ENCODE measurements around the gene CARD9. TPM values are rescaled to one million over a fixed set of nuclear protein-coding genes. Genes with fewer than 3 reads are reported as not detected.

The CARD9 gene
- polyA plus RNA-seq, 5 donors, result 0.69 to 1.7 (median 1.0) TPM

- no peak for DNase-seq
Observed at GRCh38 chr9:136336156-136336870, 37.2 kb downstream of the CARD9 start.

GRCh38 chr9:136335296-136336155 lies 37.9 kb downstream of the CARD9 start:
- no peak for DNase-seq

DNA sequence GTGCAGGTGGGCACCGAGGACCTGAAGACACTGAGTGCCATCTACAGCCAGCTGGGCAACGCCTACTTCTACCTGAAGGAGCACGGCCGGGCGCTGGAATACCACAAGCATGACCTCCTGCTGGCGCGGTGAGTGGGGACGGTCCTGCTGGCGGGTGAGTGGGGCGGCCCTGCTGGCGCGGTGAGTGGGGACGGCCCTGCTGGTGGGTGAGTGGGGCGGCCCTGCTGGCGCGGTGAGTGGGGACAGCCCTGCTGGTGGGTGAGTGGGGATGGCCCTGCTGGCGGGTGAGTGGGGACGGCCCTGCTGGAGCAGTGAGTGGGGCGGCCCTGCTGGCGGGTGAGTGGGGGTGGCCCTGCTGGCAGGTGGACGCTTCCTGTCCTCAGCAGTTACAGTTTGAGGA lies 38.9 kb downstream of the CARD9 start:
- no peak for DNase-seq

GRCh38 chr9:136333486-136333885 lies 40.0 kb downstream of the CARD9 start:
- no peak for DNase-seq

- no peak for DNase-seq
Observed at GRCh38 chr9:136333045-136333444, 40.4 kb downstream of the CARD9 start.

DNA sequence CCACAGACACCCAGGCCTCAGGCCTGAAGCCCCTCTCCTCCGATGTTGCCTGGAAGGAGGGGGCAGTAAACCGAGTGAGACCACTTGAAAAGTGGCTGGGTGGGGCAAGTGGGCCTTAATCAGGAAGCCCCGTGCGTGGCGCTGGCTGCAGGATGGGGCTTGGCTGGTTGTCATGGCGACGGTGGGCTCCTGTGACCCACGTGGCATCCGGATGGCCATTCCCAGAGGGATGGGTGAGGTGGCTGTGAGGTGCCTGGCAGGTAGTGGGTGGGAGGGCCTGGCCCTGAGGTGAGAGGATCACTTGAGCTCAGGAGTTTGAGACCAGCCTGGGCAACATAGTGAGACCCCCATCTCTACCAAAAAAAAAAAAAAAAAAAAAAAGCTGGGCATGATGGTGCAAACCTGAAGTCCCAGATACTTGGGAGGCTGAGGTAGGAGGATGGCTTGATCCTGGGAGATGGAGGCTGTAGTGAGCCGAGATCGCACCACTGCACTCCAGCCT lies 40.9 kb downstream of the CARD9 start:
- DNase-seq, result no peak

DNA sequence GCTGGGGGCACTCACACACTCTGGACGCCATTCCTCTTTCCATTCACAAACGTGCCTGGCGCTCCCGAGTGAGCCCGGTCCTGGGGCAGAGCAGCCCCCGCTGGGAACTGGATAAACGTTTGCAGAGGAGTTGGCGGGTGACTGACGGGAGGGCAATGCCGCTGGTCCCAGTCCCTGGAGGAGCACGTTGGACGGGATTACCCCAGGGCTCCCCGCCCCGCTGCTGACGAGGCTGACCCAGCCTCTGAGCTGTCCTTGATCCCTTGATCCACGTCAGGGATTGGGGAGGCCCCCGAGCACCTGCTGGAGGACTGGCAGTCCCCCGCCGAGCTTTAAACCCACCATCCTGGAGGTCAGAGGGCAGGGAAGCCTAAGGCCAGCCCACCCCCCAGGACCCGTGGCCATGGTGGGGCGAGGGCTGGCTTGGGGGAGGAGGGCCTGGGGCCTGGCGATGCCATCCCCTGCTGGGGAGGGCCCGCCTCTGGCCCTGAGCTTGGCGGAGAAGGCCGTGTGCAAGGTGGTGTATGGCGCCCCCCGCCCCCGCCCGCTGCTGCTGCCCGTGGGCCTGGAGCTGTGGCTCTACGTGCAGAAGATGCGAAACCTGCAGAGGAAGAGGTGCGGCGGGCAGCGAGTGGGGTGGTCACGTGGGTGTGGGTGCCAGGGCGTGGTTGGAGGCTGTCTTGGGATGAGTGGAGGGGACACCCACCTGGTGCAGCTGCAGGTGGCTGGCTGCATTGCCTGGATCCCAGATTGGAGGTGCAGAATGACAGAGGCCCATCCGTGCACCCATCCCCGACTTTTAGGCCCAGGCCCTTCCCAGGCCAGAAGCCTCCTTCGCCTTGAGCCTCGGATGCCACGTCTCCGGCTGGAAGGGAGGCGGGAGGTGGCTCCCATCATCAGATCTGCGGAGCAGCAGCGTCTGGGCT lies 41.6 kb downstream of the CARD9 start:
- no peak for DNase-seq

GRCh38 chr9:136331030-136331429 lies 42.4 kb downstream of the CARD9 start:
- DNase-seq, result no peak

GRCh38 chr9:136330406-136330990 lies 43.0 kb downstream of the CARD9 start:
- no peak for DNase-seq

GRCh38 chr9:136329636-136330405 lies 43.6 kb downstream of the CARD9 start:
- no peak for DNase-seq

DNA sequence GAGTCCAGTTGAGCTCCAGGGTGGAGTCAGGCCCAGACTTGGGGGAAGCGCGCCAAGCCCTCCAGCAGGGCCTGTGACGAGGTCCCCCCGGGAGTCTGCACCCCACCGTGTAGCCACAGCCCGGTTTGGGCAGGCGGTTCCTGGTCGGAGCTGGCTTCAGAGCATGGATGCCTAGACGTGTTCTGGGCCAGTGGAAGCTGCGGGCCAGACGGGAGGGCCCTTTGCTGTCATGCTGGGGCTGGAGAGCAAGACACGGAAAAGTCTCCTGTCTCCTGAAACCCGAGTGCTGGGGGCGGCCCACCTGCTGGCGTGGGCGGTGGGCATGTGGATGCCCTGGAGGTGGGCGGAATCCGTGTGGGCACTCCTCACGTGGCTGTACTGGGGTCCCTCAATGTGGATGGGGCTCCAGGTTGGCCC lies 44.2 kb downstream of the CARD9 start:
- DNase-seq, result no peak

DNA sequence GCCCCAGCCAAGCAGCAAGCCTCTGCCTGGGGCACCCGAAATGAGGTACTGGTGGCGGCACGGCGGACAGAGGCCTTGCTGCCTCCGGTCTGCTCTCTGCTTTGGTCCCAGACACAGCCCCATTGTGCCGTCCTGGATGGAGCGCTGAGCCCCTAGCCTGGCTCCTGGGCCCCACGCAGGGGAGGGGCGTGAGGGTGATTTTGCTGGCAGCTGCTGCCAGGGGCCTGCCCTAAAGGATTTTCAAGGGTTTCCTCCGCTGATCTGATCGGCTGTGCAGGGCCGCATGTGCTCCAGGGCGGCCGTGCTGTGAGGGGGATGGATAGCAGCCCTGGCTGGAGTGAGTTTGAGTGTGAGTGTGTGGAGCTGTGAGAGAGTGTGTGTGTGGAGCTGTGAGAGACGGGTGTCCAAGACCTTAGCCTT lies 44.8 kb downstream of the CARD9 start:
- peak; percentile 69 to 74 for DNase-seq

- DNase-seq, result no peak
Observed at GRCh38 chr9:136328011-136328621, 45.4 kb downstream of the CARD9 start.

- peak; percentile 68 to 69 for DNase-seq
Observed at GRCh38 chr9:136327304-136327974, 46.0 kb downstream of the CARD9 start, which contains the start of gene GPSM1. Gene GPSM1 (plus strand): TSS chr9:136327539. CDS start chr9:136327696, 157 bp downstream.

GRCh38 chr9:136326761-136327303 lies 46.6 kb downstream of the CARD9 start:
- DNase-seq, result no peak

GRCh38 chr9:136326061-136326760 lies 47.3 kb downstream of the CARD9 start:
- peak; percentile 86 to 91 for DNase-seq

GRCh38 chr9:136325358-136325757 lies 48.1 kb downstream of the CARD9 start:
- no peak for DNase-seq
